Right lobe of liver (tissue), 6 donors: ENCODE measurements around the gene PRKN. TPM values are rescaled to one million over a fixed set of nuclear protein-coding genes. Genes with fewer than 3 reads are reported as not detected.

ENCODE experiments used
- ATAC-seq, 4 donors: fragments of 200-7000 bp; cut with Tn5 transposase; one replicate each; pipeline ENCODE4 v1.9.1; 2020; ENCODE audit warnings: mild to moderate bottlenecking in 4 of 4, moderate library complexity in 4 of 4
- DNase-seq, 3 donors: peaks; one replicate each; pipeline ENCODE4 v3.0.0-alpha.2; 2020
- H3K27ac ChIP-seq, 3 donors: fragments of 200-600 bp; one replicate each; pipeline ENCODE4 v1.8.0; 2022
- H3K27me3 ChIP-seq, 2 donors: fragments of 200-600 bp; one replicate each; pipeline ENCODE4 v1.8.0; 2022
- H3K36me3 ChIP-seq, 4 donors: fragments of 200-600 bp; sonication (generic) in 1 of 4; one replicate each; pipeline versions ENCODE4 v1.5.1 to v1.8.0; 2017 to 2022; ENCODE audit warnings: control low read depth in 1 of 4
- H3K4me1 ChIP-seq, 4 donors: fragments of 200-600 bp; sonication (generic) in 1 of 4; one replicate each; pipeline versions ENCODE4 v1.5.1 to v1.8.0; 2017 to 2022; ENCODE audit warnings: control low read depth in 1 of 4
- H3K4me3 ChIP-seq, 3 donors: fragments of 200-600 bp; one replicate each; pipeline ENCODE4 v1.8.0; 2022
- H3K9me3 ChIP-seq, 4 donors: fragments of 200-600 bp; sonication (generic) in 1 of 4; one replicate each; pipeline versions ENCODE4 v1.5.1 to v1.8.0; 2017 to 2022; ENCODE audit warnings: control low read depth in 1 of 4
- POLR2A ChIP-seq: fragments of 450-650 bp; IDR thresholded peaks from one replicate; pipeline ENCODE4 v1.6.1; 2017; ENCODE audit warnings: antibody characterized with exemption, mild to moderate bottlenecking
- WGBS: methylation state at CpG from one replicate; pipeline ENCODE4 v1.1.6; 2018; ENCODE audit warnings: low coverage, low lambda C conversion rate; ENCODE audit not compliant: insufficient coverage; ENCODE audit errors: missing lambda C conversion rate; 5-methylcytosine and 5-hydroxymethylcytosine counted together
- intact Hi-C, 2 donors: fragments of 100-400 bp; cut with DNase I; formaldehyde crosslinking; loops; one replicate each; pipeline versions ENCODE4 v1.11.2 to v1.14.1; 2022
- total RNA-seq, 6 experiments: library from RNA; depleted of rRNA in 2 of 6; stranded (reverse); fragments of >200 nt in 2 of 6; fragmentation: NEBNext Ultra II Directional in 3 of 6; extraction: Animal tissue kit (Norgen Biotek cat#: 25700) in 3 of 6; gene quantifications; one replicate each; pipeline versions ENCODE4 v1.1.0 to v1.2.4, GENCODE V29; 2016 to 2023
- TF ChIP-seq, protein P1 (sequence below), 4 donors: fragments of 200-600 bp in 3 of 4; fragments of 450-650 bp in 1 of 4; IDR thresholded peaks; one replicate each; pipeline versions ENCODE4 v1.5.1 to v1.8.0; 2016 to 2022; ENCODE audit warnings: antibody characterized with exemption in 4 of 4, mild to moderate bottlenecking in 2 of 4
- donor health status: DM: no; HTN: yes; CAD: no.
- donor health status: DM: no; HTN: no; CAD: no.
- donor health status: DM: no; HTN: no; CAD: no.
- donor health status: DM: no; HTN: yes; CAD: no.
- donor health status: DM: no; HTN: yes; CAD: no.

Gene PRKN
- total RNA-seq, 6 experiments from 2014 or later, result 1.1 to 3.7 (median 2.2) TPM

GRCh38 chr6:161445021-161445799 lies 1282.4 kb downstream of the PRKN start:
- Histone ChIP-seq H3K9me3 (no peaks in the 10 kb centered on the region), H3K27ac (no peak overlapping the region), H3K4me3 (no peak overlapping the region), H3K36me3 (no peaks in the 10 kb centered on the region), H3K4me1 (no peaks in the 10 kb centered on the region), H3K27me3 (no peaks in the 10 kb centered on the region)
- 75% methylated on average over 8 of the region's 20 CpGs for WGBS
- TF ChIP-seq, protein P1, sequence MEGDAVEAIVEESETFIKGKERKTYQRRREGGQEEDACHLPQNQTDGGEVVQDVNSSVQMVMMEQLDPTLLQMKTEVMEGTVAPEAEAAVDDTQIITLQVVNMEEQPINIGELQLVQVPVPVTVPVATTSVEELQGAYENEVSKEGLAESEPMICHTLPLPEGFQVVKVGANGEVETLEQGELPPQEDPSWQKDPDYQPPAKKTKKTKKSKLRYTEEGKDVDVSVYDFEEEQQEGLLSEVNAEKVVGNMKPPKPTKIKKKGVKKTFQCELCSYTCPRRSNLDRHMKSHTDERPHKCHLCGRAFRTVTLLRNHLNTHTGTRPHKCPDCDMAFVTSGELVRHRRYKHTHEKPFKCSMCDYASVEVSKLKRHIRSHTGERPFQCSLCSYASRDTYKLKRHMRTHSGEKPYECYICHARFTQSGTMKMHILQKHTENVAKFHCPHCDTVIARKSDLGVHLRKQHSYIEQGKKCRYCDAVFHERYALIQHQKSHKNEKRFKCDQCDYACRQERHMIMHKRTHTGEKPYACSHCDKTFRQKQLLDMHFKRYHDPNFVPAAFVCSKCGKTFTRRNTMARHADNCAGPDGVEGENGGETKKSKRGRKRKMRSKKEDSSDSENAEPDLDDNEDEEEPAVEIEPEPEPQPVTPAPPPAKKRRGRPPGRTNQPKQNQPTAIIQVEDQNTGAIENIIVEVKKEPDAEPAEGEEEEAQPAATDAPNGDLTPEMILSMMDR (IDR thresholded peaks at IDR 0.05), result no peak
- TF ChIP-seq POLR2A, result no peak
- ATAC-seq, result no peak
- no peak for DNase-seq
- intact Hi-C loops, result no loop called here

GRCh38 chr6:161444464-161444863 lies 1283.1 kb downstream of the PRKN start:
- H3K36me3 ChIP-seq, result no peaks in the 10 kb centered on the region
- no peaks in the 10 kb centered on the region for H3K9me3 ChIP-seq
- H3K27ac ChIP-seq, result no peak overlapping the region
- ATAC-seq, result no peak
- 52% methylated on average over 9 of the region's 15 CpGs for WGBS
- TF ChIP-seq, protein P1 (IDR thresholded peaks at IDR 0.05), result no peak
- no peak for TF ChIP-seq POLR2A
- no peaks in the 10 kb centered on the region for H3K27me3 ChIP-seq
- no peaks in the 10 kb centered on the region for H3K4me1 ChIP-seq
- intact Hi-C loops, result no loop called here
- DNase-seq, result no peak
- no peak overlapping the region for H3K4me3 ChIP-seq

GRCh38 chr6:161443848-161444247 lies 1283.7 kb downstream of the PRKN start:
- Histone ChIP-seq H3K9me3 (no peaks in the 10 kb centered on the region), H3K27me3 (no peaks in the 10 kb centered on the region), H3K27ac (no peak overlapping the region), H3K36me3 (no peaks in the 10 kb centered on the region), H3K4me1 (no peaks in the 10 kb centered on the region), H3K4me3 (no peak overlapping the region)
- 82% methylated on average over 3 of the region's 8 CpGs for WGBS
- DNase-seq (no peak), ATAC-seq (no peak)
- TF ChIP-seq, protein P1 (IDR thresholded peaks at IDR 0.05), result no peak
- no peak for TF ChIP-seq POLR2A
- intact Hi-C loops, result no loop called here

DNA sequence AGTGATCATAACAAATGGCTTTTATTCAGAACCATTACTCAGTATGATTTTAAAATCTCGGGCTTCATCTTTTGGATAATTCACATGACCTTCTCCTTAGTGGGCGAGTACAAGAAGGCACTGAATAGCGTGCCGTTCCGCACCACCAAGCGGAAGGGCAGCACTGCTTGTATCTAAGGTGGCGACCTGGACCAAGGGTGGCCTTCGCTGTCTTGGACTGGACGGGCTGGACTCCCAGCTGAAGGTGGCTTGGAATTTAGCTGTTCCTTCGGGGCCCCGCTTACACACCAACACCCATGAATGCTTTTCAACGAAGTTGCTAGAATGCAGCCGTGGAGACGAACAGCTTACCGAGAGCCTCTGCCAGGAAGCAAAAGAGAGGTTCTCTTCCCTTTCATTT lies 1285.1 kb downstream of the PRKN start:
- no peak for TF ChIP-seq POLR2A
- TF ChIP-seq, protein P1 (IDR thresholded peaks at IDR 0.05), result no peak
- no peak overlapping the region for H3K27ac ChIP-seq
- H3K27me3 ChIP-seq, result no peaks in the 10 kb centered on the region
- no peak overlapping the region for H3K4me3 ChIP-seq
- WGBS, result 89% methylated on average over 13 of the region's 15 CpGs
- no peaks in the 10 kb centered on the region for H3K4me1 ChIP-seq
- intact Hi-C loops, result no loop called here
- DNase-seq, result no peak
- H3K9me3 ChIP-seq, result no peaks in the 10 kb centered on the region
- no peak for ATAC-seq
- no peaks in the 10 kb centered on the region for H3K36me3 ChIP-seq
